HK-2 (cell line): ENCODE data around the gene PPP2R5C.
A peak's percentile ranks its signal among the peaks of the same experiment; 100 is the strongest.

ENCODE experiments used
- DNase-seq: peaks from one replicate; pipeline ENCODE4 v3.0.0-alpha.2; 2018; ENCODE audit not compliant: unreplicated experiment

PPP2R5C gene

DNA sequence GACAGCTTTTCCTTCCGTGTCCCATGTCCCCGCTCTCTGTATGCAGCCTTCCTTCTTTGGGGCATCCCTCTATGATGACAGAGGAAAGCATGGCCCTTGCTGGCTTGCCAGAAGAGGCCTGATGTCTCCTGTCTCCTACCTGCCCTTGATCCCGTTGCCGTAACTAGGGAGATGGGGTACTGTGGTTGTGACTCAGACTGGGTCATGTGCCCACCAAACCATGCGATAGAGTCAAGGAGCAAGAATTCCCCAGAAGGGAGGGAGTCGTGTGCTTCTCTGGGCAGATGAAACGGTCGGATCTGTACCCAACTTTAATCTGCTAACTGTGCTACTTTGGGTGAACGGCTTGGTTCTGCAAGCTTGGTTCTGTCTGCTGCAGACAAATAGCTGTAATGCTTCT is 103.8 kb downstream of the PPP2R5C start:
- peak; percentile 70 for DNase-seq

DNA sequence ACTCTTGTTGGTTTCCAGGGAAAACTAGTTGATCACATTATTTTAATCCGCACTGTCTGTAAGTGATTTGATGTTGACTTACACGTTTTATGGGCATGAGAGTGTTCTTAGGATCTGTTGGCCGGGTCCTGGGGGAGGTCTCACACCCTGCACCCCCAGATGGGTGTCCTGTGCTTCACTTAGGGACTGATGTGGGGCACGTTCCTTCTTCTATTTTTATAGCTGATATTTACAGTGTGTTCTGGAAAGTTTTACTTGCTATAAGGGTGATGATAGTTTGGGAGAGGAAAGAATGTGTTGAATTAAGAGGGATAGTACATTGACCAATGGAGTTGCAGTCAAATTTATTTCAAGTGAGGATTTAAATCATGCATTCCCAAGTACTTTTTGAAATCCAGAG is 106.3 kb downstream of the PPP2R5C start:
- no peak for DNase-seq

DNA sequence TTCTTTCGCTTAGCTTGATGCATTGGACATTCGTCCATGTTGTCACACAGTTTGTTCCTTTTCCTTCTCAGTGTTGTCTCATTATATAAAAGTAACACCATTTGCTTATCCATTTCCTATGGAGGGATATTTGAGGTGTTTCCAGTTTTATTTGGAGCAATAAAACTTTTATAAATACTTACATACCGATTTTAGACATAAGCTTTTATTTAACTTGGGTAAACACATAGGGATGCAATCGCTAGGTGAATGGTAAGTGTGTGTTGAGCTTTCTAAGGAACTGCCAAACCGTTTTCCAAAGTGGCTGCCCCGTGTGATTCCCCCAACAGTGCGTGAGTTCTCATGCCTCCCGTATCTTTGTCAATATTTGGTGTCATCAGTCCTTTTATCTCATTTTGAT is 107.7 kb downstream of the PPP2R5C start:
- DNase-seq, result no peak

DNA sequence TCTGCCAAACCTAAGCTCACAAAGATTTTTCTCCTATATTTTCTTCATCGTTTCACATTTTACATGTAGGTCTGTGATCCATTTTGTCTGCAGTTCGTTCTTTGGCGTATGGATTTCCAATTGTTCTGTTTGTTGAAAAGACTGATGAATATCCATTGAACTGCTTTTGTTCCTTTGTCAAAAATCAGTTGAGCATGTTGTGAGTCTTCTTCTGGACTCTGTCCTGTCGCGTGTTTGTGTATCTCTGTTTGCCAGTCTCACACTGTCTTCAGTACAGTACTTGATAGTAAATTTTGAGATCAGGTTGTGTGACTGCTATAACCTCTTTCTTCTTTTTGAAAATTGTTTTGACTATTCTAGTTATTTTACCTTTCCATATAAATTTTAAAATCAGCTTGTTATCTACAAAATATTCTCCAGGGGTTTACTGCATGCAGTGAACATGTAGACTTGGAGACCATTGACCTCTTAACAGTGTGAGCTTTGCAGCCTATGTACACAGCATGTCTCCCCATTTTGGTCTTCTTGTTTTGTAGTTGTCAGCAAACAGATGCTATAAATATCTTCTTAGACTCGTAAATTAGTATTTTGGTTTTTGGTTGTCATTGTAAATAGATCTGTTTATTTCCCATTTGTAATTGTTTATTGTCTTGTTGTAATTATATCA is 108.9 kb downstream of the PPP2R5C start:
- DNase-seq, result no peak

DNA sequence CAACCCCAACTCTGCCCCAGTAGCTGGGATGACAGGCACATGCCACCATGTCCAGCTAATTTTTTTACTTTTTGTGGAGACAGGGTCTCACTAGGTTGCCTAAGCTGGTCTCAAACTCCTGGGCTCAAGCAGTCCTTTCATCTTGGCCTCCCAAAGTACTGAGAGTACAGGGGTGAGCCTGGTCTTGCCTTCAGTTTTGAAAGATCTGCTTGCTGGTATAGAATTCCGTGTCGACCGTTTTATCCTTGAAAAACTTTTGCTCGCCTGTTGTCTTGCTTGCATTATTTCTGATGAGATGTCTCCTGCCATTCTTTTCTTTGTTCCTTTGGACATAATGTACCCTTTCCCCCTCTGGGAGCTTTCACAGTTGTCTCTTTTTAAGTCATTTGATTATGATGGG is 110.8 kb downstream of the PPP2R5C start:
- DNase-seq, result no peak

DNA sequence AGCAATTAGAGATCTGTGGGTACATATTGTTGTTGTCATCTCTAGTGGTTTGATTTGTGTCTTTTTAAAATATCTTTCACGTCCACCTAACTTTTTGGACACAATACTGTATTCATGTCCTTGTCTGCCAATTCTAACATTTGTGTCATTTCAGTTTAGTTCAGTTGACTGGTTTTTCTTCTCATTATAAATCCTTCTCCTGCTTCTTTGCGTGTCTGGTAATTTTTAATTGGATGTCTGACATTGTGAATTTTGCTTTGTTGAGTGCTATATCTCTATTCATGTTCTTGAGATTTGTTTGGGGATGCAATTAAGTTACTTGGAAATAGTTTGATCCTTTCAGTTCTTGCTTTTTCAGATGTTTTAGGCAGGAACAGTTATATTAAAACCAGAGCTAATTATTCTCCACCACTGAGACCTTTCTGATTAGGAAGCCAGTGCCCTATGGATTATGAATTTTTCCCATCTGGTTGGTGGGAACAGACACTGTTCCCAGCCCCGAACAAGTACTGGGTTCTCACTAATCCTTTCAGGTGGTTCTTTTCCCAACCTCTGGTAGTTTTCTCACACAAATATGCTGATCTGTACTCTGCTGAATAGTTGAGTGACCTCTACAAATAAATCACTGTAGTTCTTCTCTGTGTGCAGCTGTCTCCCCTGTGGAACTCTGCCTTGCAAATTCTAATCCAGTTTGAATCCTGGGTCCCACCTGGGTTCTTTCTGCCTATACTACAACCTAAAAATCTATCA is 111.7 kb downstream of the PPP2R5C start:
- DNase-seq, result no peak

DNA sequence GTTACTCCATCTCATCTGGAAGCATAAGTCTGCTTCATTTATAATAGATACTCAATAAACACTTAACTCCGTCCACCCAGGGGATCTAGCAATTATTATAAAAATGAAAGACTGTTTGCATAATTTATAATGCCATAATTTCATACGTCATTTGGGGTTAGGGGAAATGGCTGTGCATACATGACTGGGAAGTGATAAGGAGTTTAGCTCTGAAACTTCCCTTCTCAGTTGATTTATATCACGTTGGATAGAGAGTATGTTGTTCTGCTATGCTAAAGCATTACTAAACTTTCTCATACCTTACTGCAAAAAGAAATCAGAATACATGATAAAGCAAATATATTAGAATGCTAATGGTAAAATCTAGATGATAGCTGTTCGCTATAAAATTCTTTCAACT is 112.5 kb downstream of the PPP2R5C start:
- no peak for DNase-seq

DNA sequence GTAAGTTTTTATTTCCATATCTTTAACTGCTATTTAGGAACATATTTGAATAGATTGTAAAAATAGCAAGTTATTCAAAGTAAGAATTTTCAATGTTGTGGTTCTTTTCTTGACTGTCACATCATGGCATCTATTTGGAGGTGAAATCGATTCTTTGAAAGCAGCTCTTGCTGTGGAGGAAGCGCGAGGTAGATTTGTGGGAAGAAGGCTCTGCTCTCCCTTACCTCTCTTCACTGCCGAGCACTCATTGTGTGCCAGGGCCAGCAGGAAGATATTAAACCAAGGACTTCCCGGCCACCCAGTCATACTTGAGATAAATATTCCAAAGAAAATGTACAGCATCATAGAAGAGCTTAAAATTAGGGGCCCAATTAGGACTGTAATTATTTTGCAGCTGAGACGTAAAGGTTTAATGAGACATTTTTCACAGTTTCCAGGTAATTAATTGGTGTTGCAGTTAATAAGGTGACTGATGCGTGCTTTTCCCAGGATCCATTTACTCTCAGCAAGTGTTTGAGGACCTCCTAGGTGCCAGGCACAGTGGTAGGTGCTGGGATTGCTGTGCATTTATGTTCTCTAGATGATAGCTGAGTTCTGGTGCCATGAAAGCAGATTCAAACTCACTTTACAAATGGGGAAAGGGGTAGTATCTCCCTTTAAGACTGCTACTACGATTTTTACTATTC is 113.7 kb downstream of the PPP2R5C start:
- no peak for DNase-seq

DNA sequence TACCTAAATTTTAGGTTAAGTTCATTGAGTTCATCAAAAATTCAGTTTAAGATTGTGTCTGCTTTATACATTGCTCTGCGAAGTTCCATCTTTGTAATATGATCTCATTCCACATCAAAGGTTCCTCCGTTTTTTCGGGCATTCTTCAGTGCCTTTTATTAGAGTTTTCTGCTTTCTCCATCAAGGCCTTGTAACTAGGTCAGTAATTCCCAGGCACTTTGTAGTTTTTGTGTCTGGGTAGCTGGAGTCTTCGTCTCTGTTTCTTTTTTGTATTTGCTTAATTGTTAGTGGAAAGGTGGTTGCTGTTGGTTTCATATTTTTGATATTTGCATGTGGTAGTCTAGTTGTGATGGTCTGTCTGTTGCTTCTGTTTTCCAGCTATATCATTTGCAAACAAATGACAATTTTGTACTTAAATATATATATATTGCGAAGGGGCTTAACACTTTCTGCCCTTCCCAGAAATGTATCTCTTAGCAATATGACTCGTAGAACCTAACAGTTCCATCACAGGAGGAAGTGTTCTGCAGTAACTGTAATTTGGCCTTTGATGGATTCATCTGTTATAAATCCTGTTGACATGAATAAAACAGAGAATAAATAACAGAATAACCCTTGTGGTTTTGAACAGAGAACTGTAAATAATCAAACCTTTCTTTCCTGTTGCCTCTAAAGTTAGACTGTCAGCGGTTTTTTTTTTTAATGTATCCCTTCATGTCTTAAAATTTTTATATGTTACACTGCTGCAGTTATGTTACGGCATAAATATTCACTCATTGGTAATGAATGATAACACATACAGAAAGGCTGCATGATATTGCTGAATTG is 114.4 kb downstream of the PPP2R5C start:
- no peak for DNase-seq

DNA sequence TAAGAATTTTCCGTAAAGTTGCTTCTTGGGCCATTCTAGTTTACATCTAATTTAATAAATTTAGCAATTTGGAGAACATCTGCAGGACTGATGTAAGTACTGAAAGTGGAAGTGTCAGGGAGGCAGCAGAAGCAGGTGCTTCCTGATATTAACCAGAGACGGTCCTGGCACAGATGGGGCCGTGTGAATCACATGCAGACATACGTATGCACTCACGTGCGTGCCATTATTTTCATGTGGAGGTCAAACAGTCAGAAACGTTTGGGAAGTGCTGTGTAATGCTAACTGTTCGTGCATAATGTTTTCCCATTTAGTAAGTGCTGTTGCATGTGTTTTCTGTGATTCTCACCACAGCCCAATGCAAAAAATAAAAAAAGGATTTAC is 115.0 kb downstream of the PPP2R5C start:
- no peak for DNase-seq

DNA sequence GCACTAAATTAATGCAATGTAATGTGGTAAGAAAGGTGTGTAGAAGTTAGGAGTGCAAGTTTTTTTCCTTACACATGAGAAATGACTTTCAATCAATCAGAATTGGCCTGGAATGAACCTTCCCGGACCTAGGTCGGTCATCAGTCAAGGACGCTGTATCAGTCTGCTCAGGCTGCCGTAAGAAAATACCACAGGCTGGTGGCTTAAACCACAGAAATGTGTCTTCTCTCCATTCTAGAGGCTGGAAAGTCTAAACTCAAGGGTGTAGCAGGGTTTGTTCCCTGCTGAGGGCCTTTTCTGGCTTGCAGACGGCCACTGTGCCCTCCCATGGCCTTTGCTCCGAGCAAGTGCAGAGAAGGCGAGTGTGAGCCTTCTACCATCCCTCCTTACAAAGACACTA is 116.3 kb downstream of the PPP2R5C start:
- DNase-seq, result no peak

DNA sequence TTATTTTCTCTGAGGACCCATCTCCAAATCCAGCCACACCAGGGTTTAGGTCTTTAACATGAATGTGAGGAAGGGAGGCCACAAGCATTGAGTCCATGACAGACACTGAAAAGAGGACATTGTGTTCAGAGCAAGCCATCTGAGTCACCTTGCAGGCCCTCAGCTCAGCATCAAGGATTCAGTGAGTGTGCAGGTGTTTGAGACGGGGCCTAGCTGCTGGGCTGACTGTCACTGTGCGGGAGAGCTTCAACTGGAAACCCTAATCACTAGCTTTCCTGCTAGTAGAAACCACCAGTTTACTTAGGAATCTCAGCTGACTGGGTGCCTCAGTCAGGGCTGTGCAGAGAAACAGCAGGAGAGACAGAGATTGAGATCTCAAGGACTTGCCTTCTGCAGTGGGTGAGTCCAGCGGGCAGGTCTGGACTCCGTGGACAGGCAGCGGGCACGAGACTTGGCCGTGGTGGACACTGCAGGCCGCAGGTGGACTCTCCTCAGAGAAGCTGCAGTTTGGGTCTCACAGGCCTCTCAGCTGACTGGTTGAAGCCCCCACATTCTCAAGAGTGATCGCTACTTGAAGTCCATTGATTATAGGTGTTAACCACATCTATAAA is 116.8 kb downstream of the PPP2R5C start:
- no peak for DNase-seq

DNA sequence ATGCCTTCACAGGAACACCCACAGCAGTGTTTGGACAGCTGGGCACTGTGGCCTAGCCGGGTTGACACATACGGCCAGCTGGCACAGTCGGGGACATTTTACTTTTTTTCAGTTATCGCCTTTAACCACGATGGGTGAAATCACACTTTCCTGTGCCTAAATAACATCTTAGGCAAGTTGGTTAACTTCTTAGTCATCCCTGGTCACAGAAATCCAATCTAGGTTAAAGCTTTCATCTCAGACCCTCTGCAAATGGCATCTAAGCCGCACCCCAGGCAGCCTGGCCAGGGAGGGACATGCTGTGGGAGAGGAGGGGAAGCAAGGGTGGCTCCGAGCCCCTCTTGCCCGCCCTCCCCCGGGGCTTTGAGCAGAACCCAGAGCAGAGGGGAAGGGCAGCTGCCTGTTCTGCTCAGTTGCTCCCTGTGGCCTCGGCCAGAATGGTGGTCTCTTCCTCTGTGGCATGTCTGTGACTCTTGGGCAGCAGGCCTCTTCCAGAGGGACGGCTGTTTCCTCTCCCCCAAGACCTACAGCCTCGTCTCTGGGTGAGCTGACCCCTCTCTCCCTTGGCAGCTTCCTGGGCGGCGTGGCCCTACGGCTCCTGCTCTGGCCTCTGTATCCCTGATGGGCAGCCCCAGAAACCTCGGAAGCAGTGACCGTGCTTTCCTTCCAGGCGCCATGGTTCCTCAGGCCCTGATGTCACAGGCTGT is 117.5 kb downstream of the PPP2R5C start:
- no peak for DNase-seq

DNA sequence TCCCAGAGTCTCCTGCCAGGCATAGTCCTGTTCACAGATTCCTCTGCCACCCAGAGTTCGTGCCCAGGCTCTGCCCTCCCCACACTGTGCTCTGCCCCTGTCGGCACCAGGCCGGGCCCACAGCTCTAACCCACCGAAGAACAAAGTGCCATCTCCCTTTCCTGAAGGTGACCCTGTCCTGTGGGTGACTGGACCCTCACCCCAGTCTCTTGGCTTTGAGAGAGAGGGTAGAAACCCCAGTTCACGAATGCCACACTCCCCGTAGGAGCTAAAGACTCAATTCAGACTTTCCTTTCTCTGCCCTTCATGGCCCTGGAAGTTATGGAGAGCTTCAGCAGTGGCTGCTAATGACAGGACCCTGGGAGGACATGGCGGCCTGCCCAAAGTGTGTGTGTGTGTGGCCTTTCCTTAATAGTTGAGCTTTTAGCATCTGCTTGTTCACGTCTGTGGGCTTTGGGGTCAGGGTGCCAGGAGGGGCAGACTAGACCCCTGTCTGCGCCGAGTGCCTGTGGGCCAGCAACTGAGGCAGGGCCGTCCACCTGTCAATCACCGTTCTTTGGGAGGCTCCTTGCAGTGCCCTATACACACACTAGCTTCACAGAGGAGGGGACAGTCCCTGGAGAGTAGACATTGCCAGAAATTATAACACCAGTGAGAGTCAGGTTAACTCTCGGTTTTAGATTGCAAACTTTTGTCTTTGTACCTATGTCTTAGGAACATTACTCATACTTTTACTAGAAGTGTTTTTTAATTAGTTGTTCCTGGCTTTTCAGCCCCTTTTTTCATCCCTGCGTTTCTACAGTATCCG is 118.2 kb downstream of the PPP2R5C start:
- no peak for DNase-seq

DNA sequence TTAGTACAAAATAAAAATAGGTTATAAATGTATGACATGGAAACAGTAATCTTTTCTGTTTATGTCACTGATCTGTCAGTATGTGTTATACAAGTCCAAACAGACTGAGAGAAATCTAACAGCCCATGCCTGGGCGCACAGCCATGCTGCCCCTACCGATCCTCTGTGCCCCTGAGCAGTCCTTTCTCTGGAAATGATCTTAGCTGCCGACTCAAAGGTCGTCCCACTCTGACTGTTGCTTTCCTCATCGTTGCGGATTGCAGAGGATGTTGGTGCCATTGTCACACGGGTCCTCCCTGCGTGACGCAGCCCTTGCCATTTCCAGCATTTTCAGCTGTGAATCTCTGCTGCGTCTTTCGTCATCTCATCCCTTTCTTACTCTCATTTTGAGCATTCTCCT is 119.9 kb downstream of the PPP2R5C start:
- DNase-seq, result no peak

DNA sequence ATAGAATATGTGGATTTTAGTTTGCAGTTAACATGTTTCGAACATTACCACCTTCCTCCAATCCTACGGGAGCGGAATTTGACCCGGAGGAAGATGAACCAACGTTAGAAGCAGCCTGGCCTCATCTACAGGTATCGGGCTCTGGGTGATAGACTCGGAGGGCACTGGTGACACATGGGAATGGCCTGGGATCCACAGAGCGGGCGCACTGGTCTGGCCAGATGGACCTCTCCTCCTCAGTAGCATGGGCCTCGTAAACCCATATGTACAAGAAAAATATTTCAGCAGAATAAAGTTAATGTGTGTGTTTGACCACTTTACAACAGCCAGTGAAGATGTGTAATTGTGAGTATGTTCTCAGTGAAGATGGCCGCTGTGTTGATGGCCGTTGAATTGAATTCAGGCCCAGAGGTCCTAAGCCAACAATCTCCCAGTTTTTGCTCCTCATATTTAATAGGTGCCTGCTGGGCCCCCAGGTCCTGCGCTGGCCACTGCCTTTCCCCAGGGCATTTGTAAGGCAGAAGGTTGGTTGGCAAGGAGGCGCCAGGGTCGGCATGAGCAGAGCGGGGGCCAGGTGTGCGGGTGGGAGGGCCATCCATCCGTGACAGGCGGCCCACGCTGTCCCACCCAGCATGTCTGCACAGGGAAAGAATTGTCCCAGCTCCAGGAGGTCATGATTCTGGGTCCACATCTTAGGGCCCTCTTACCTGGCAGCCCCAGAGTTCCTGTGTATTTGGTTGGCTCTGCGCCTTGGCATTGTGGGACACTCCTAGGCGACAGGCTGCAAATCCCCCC is 120.8 kb downstream of the PPP2R5C start:
- DNase-seq, result no peak

DNA sequence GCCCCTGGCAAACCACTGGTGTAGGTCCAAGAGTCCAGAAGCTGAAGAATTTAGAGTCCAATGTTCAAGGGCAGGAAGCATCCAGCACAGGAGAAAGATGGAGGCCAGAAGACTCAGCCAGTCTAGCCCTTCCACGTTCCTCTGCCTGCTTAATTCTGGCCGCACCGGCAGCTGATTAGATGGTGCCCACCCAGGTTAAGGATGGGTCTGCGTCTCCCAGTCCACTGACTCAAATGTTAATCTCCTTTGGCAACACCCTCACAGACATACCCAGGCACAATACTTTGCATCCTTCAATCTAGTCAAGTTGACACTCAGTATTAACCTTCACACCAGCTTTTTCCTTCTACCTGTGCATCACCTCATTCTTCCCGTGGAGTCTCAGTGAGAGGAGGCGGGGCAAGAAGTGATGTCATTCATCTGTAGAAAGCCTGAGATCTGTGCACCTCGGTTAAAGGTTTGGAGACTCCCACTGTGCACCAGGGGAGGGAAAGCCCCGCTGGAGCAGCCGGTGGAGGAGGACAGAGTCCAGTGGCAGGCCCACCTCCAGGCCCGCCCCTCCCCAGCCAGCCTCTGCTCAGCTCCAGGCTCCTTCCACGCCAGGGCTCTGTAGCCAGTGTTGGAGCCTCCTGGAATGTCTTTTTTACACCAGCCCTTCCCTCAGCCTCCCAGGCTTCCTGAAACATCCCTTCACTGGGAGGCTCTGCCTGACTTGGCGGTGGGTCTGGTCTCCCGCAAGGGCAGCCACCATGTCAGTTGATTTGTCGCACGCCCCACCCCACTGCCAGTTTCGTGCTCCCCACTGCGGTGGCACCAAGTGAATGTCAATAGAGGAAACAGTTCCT is 122.8 kb downstream of the PPP2R5C start:
- DNase-seq, result no peak

DNA sequence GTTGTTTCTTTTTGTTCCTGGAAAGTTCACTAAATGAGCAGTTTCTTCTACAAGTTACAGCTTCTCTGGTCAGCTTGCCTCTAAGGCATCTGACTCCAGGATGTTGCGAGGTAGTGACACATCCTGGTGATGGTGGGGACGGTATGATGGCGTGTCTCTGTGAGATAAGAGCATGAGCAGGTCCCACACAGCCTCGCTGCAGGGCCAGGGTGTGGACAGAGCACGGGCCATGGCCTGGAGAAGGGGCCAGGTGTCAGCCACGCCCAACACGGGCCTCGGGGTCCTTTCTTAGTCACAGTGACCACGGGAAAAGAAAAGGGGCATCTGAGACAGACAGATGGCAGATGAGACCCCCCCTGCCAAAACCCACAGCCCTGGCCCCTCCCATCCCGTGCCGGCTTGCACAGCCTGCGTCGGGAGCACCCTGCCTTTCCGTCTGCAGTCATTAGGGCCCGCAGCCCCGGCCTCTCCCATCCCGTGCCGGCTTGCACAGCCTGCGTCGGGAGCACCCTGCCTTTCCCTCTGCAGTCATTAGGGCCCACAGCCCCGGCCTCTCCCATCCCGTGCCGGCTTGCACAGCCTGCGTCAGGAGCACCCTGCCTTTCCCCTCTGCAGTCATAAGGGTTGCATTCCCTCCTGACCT is 123.5 kb downstream of the PPP2R5C start:
- DNase-seq, result no peak
